Measurements from ENCODE around the gene STRN3.
"Not testable (repeated sequence)": the region's sequence is repeated elsewhere in the genome, so short reads cannot be mapped to it uniquely, and the experiment has no call there.

STRN3 gene

GRCh38 chr14:31000629-31001338 lies 25.4 kb downstream of the STRN3 start:
- no peak for DNase-seq (ENCODE audit: low read depth)

GRCh38 chr14:30999038-30999773 lies 27.0 kb downstream of the STRN3 start:
- no peak for DNase-seq (ENCODE audit: low read depth)

GRCh38 chr14:30998100-30998706 lies 28.0 kb downstream of the STRN3 start:
- no peak for DNase-seq (ENCODE audit: low read depth)

GRCh38 chr14:30996892-30997659 lies 29.1 kb downstream of the STRN3 start:
- DNase-seq (ENCODE audit: low read depth): no peak

GRCh38 chr14:30995689-30996088 lies 30.5 kb downstream of the STRN3 start:
- DNase-seq (ENCODE audit: low read depth): no peak

GRCh38 chr14:30994681-30995620 lies 31.2 kb downstream of the STRN3 start:
- DNase-seq (ENCODE audit: low read depth): no peak

GRCh38 chr14:30993071-30993470 lies 33.1 kb downstream of the STRN3 start:
- DNase-seq (ENCODE audit: low read depth): no peak

- no peak for DNase-seq (ENCODE audit: low read depth)
Observed at GRCh38 chr14:30991408-30991807, 34.8 kb downstream of the STRN3 start.

GRCh38 chr14:30990770-30991169 lies 35.4 kb downstream of the STRN3 start:
- DNase-seq (ENCODE audit: low read depth): no peak

GRCh38 chr14:30988509-30988908 lies 37.7 kb downstream of the STRN3 start:
- DNase-seq (ENCODE audit: low read depth): no peak

GRCh38 chr14:30985796-30986195 lies 40.4 kb downstream of the STRN3 start:
- DNase-seq (ENCODE audit: low read depth): no peak

- DNase-seq (ENCODE audit: low read depth): no peak
Observed at GRCh38 chr14:30983858-30984257, 42.3 kb downstream of the STRN3 start.

GRCh38 chr14:30982533-30982932 lies 43.6 kb downstream of the STRN3 start:
- no peak for DNase-seq (ENCODE audit: low read depth)

GRCh38 chr14:30980980-30981379 lies 45.2 kb downstream of the STRN3 start:
- DNase-seq (ENCODE audit: low read depth): no peak

GRCh38 chr14:30980106-30980704 lies 46.0 kb downstream of the STRN3 start:
- peak; percentile 36 for DNase-seq (ENCODE audit: low read depth)

- DNase-seq (ENCODE audit: low read depth): no peak
Observed at GRCh38 chr14:30977752-30978151, 48.4 kb downstream of the STRN3 start.

- no peak for DNase-seq (ENCODE audit: low read depth)
Observed at GRCh38 chr14:30974628-30975027, 51.6 kb downstream of the STRN3 start.

GRCh38 chr14:30972882-30973582 lies 53.1 kb downstream of the STRN3 start:
- DNase-seq (ENCODE audit: low read depth): no peak

GRCh38 chr14:30972036-30972732 lies 54.0 kb downstream of the STRN3 start:
- DNase-seq (ENCODE audit: low read depth): not testable (repeated sequence)

GRCh38 chr14:30971586-30971985 lies 54.6 kb downstream of the STRN3 start:
- no peak for DNase-seq (ENCODE audit: low read depth)

Data from activated T-cell treated with anti-CD3 and anti-CD28 coated beads for 24 hours (primary cell).